HG02798 (cell line): ENCODE measurements around the gene DOK7.

ENCODE experiments used
- ATAC-seq: cut with Tn5 transposase; IDR thresholded peaks from one replicate; pipeline ENCODE4 v1.9.1; 2021; ENCODE audit warnings: mild to moderate bottlenecking; ENCODE audit not compliant: unreplicated experiment, poor library complexity

DOK7 gene

DNA sequence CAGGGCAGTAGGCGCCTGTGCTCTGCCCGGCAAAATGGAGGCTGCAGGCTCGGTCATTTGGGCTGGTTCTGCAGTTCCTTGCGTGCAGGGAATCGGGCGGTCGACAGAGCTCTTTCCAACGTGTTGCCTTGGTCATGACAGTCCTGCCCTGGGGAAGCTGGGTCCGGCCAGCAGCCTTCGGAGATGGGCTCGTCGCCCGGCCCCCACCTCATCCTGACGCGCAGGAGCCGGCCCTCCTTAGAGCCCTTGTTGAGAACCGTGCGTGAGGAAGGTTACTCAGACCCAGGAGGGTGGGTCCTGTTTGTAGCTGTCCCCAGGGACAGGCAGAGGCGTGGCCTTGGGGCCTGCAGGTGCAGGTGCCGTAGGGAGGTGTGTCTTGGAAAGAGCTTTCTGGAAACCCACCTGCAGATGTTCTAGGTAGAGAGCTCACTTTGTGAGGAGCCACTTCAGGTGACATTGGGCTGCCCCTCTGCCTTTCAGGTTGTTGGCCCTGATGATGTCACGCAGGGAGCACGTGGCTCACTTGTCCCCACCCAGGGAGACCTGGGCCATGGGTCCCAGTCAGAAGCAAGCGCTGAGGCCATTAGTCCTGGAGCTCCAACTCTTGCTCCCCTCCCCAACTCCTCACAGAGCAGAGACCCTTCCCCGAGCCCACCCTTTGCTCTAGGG is 36.5 kb upstream of the DOK7 start:
- no peak for ATAC-seq

DNA sequence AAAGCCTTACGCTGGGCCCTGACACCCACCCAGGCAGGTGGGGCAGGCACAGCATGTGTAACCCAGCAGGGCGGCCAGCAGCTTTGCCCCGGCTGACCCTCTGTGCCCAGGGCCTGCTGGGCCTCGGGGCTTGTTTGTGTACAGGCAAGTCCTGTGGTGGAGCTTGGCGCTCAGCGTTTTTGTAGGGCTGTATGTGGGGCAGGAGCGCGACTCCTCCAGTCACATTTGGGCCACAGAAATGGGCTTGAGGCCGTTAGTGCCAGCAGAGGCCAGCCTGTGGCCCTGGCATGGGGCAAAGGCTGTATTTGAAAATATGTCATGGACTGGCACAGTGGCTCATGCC is 36.0 kb upstream of the DOK7 start:
- ATAC-seq, result no peak

GRCh38 chr4:3427706-3428446 is 35.2 kb upstream of the DOK7 start:
- no peak for ATAC-seq

DNA sequence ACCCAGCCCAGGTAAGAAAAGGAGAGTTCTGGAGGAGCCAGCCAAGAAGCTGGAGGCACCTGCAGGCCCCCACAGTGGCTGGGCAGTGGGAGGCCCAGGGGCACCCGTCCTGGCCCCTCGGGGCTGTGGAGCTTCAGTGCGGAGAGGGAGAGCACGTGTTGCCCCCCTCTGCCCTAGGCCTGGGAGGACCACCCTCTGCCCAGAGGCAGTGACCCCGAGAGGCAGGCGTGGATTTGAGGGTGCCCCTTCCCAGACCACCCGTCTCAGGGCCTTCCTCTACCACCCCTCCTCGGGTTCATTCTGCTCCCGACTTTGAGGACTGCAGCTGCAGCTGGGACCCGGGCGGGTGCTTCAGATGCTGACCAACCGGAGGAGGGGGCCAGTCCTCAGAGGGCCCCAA is 33.5 kb upstream of the DOK7 start:
- ATAC-seq, result no peak

GRCh38 chr4:3430524-3430923 is 32.6 kb upstream of the DOK7 start:
- no peak for ATAC-seq

DNA sequence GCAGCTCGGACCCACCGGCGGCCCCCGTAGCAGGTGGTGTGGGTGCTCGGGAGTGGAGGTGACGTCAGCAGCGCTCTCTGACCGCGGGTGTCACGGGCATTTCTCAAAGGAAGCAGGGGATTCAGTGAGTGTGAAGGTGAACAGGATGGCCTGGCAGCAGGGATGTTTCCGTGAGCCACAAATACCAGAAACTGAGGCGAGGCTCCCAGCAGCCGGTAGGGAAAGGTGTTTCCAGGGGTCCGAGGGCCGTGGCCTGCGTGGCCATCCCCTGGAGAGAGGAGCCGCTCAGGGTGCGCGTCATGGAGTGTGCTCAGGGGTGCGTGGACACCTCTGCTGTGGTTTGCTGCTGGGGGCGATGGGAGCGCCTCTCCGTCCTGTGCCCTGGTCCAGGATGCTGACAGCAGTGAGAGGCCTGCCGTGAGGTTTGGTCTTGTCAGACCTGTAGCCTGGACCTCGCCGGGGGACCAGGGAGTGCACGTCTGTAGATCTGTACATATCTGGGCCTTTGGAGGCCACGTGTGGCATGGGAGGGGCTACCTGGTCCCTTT is 31.6 kb upstream of the DOK7 start:
- ATAC-seq, result no peak

DNA sequence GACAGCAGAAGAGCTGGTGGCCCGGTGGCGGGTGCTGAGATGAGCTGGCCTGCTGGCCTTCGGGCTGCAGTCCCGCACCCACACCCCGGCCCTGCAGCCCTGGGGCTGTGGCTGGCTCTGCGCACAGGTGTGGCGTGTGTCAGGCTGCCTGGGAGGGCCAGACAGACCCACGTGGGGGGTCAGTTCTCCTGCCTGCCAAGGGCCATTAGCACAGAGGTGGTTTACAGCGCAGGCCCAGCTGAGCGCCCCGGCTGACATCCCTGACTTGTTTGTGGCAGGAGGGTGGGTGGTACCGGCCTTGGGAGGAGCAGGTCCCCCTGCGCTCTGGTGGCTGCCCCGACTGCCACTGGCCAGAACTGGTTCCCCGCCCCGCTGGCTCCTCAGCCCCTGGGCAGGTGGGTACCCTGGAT is 30.7 kb upstream of the DOK7 start:
- no peak for ATAC-seq

GRCh38 chr4:3433138-3433869 is 29.8 kb upstream of the DOK7 start:
- no peak for ATAC-seq

DNA sequence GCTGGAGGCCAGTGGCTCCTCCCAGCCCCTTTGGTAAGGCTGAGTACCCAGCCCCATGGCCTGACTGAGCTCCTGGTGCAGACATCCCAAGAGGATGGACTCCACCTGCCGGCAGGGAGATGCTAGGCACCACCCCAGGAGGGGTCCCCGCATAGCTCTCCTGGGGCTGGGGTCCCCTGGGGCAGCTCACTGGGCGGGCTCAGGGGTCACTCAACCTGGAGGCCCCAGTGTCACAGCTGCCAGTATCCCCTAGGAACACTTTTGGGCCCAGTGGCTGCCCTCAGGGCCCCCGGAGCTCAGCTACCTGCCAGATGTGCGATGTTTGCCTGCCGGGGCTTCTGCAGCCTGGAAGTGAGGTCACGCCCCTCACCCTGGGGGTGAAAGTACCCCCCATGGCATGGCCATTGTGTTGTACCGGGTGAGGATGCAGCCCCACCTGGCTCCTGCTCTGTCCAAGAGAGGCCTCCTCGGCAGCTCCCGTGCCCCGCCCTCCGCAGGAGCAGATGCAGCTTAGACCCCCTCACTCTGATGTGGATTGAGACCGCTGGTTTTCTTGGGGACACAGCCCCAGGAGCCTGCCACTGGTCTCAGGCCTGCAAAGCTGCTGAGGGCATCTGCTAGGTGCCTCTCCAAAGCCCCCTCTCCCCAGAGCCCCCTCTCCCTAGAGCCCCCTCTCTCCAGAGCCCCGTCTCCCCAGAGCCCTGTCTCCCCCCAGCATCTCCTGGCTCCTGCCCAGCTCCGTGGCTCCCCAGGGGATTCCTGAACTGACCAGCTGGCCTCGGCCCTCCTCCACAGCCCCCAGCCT is 28.0 kb upstream of the DOK7 start:
- ATAC-seq, result no peak

GRCh38 chr4:3435686-3435956 is 27.5 kb upstream of the DOK7 start:
- no peak for ATAC-seq

- no peak for ATAC-seq
Observed at GRCh38 chr4:3436048-3436797, 26.9 kb upstream of the DOK7 start.

GRCh38 chr4:3436798-3437581 is 26.1 kb upstream of the DOK7 start:
- no peak for ATAC-seq

DNA sequence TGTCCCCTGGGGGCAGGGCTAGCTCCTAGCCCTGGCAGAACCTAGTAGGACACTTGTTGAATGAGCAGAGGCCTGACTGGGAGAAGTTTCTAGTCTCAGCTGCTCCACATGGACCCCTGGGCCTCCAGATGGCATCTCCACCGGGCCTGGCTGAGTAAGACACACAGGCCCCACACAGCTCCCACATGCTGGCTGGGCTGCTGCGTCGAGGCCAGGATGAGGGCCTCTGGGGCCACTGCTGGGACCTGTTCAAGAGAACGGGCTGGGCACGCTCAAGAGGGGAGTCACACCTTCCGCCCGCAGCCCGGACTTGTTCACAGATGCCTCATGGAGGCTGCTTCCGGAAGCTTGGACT is 25.5 kb upstream of the DOK7 start:
- no peak for ATAC-seq

DNA sequence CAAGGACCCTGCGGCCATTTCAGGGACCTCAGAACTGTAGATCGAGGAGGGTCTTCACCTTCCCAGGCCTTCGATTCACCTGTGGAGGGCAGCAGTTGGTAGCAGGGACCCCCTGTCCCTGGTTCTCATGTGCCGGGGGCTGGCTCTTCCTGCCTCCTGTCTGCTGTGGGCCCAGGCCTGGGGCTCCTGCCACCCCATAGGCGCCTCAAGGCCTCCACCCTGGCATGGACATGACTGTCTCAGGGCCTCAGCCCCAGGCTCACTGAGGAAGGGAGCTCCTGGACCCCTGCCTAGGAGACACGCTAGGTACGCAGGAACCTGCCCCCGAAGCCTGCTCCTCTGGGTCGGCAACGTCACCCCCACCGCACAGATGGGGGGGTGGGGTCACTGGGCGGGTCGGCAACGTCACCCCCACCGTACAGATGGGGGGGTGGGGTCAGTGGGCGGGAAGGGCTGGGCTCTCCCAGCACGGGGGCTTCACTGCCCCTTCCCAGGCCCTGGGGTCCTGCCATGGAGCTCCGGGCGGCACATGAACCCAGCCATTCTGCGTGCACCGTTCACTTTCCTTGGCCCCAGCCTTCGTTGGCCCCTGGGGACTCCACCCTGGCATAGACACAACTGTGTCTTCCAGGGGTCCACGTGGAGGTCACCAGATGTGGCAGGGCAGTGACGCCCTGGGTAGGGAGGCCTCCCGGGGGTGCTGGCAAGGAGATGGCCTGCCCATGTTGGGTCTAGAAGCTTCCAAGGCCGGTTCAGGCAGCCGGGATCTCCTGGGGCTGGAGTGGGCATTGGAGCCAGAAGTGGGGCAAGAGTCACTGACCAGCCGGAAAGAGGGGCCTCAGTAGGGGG is 24.9 kb upstream of the DOK7 start:
- no peak for ATAC-seq

GRCh38 chr4:3438847-3439180 is 24.3 kb upstream of the DOK7 start:
- no peak for ATAC-seq

GRCh38 chr4:3439391-3439790 is 23.7 kb upstream of the DOK7 start:
- no peak for ATAC-seq

- no peak for ATAC-seq
Observed at GRCh38 chr4:3440011-3440410, 23.1 kb upstream of the DOK7 start.

GRCh38 chr4:3440979-3441500 is 22.1 kb upstream of the DOK7 start:
- ATAC-seq, result no peak
